HEK293 (cell line): ENCODE data around the gene ZHX3.

Experiments used
- YY1 ChIP-seq: fragments of 450-650 bp; formaldehyde crosslinking; IDR thresholded peaks from 2 replicates; pipeline ENCODE4 v1.5.1; 2018; ENCODE audit warnings: missing biosample characterization, missing genetic modification characterization
- ZNF132 ChIP-seq: fragments of 450-650 bp; formaldehyde crosslinking; IDR thresholded peaks from 2 replicates; pipeline ENCODE4 v1.5.1; 2017; ENCODE audit warnings: missing biosample characterization, missing genetic modification characterization, borderline replicate concordance
- ZNF510 ChIP-seq: fragments of 450-650 bp; formaldehyde crosslinking; IDR thresholded peaks from 2 replicates; pipeline ENCODE4 v1.5.1; 2018; ENCODE audit warnings: mild to moderate bottlenecking, missing genetic modification characterization, missing biosample characterization; ENCODE audit not compliant: insufficient replicate concordance
- ZNF548 ChIP-seq: fragments of 450-650 bp; formaldehyde crosslinking; IDR thresholded peaks from 2 replicates; pipeline ENCODE4 v1.5.1; 2016; ENCODE audit warnings: missing biosample characterization, missing genetic modification characterization
- ZNF76 ChIP-seq: fragments of 450-650 bp; formaldehyde crosslinking; IDR thresholded peaks from 2 replicates; pipeline ENCODE4; 2016; ENCODE audit warnings: low read depth, missing biosample characterization, missing genetic modification characterization, borderline replicate concordance
- ZNF777 ChIP-seq: fragments of 450-650 bp; formaldehyde crosslinking; IDR thresholded peaks from 2 replicates; pipeline ENCODE4 v1.5.1; 2017; ENCODE audit warnings: missing biosample characterization, missing genetic modification characterization, borderline replicate concordance
- TF ChIP-seq, protein P1 (sequence below): fragments of 450-650 bp; formaldehyde crosslinking; IDR thresholded peaks from 2 replicates; pipeline ENCODE4 v1.5.1; 2016; ENCODE audit warnings: missing biosample characterization, missing genetic modification characterization
- TF ChIP-seq, protein P2 (sequence below): fragments of 450-650 bp; formaldehyde crosslinking; IDR thresholded peaks from 2 replicates; pipeline ENCODE4 v1.5.1; 2017; ENCODE audit warnings: missing biosample characterization, missing genetic modification characterization
- TF ChIP-seq, protein P3 (sequence below): fragments of 450-650 bp; formaldehyde crosslinking; conservative IDR thresholded peaks from 2 replicates; pipeline ENCODE4 v1.5.1; 2016; ENCODE audit warnings: low read depth, missing biosample characterization, missing genetic modification characterization
- TF ChIP-seq, protein P4 (sequence below): fragments of 450-650 bp; formaldehyde crosslinking; IDR thresholded peaks from 2 replicates; pipeline ENCODE4 v1.5.1; 2016; ENCODE audit warnings: missing biosample characterization, missing genetic modification characterization

DNA sequence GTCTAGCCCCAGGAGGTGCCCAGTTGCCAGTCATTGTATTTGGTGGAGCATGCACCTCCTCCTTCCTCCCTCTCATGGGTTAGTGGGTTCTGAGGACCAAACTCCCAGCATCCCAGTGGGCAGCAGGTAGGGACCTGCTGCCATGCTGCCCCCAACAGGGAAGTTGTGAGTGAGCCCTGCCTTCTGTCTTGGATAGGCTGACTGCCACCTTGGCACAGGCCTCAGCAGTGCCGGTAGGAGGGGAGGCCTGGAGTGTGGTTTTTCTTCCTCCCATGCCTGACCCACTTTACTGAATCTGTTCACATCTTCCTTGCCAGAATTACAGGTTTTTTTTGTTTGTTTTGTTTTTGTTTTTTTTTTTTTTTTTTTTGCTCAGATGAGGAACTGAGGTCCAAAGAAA, 155.6 kb downstream of the ZHX3 start:
- TF ChIP-seq ZNF132 (tag by site-specific recombination) (no peak), ZNF548 (no peak), ZNF777 (tag by site-specific recombination) (no peak), ZNF76 (tag by site-specific recombination) (no peak), ZNF510 (no peak), YY1 (tag by site-specific recombination) (no peak)
- TF ChIP-seq, protein P1, sequence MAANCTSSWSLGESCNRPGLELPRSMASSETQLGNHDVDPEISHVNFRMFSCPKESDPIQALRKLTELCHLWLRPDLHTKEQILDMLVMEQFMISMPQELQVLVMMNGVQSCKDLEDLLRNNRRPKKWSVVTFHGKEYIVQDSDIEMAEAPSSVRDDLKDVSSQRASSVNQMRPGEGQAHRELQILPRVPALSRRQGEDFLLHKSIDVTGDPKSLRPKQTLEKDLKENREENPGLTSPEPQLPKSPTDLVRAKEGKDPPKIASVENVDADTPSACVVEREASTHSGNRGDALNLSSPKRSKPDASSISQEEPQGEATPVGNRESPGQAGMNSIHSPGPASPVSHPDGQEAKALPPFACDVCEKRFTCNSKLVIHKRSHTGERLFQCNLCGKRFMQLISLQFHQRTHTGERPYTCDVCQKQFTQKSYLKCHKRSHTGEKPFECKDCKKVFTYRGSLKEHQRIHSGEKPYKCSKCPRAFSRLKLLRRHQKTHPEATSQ = no peak
- TF ChIP-seq, protein P2, sequence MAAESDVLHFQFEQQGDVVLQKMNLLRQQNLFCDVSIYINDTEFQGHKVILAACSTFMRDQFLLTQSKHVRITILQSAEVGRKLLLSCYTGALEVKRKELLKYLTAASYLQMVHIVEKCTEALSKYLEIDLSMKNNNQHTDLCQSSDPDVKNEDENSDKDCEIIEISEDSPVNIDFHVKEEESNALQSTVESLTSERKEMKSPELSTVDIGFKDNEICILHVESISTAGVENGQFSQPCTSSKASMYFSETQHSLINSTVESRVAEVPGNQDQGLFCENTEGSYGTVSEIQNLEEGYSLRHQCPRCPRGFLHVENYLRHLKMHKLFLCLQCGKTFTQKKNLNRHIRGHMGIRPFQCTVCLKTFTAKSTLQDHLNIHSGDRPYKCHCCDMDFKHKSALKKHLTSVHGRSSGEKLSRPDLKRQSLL (tag by site-specific recombination) = no peak
- TF ChIP-seq, protein P3, sequence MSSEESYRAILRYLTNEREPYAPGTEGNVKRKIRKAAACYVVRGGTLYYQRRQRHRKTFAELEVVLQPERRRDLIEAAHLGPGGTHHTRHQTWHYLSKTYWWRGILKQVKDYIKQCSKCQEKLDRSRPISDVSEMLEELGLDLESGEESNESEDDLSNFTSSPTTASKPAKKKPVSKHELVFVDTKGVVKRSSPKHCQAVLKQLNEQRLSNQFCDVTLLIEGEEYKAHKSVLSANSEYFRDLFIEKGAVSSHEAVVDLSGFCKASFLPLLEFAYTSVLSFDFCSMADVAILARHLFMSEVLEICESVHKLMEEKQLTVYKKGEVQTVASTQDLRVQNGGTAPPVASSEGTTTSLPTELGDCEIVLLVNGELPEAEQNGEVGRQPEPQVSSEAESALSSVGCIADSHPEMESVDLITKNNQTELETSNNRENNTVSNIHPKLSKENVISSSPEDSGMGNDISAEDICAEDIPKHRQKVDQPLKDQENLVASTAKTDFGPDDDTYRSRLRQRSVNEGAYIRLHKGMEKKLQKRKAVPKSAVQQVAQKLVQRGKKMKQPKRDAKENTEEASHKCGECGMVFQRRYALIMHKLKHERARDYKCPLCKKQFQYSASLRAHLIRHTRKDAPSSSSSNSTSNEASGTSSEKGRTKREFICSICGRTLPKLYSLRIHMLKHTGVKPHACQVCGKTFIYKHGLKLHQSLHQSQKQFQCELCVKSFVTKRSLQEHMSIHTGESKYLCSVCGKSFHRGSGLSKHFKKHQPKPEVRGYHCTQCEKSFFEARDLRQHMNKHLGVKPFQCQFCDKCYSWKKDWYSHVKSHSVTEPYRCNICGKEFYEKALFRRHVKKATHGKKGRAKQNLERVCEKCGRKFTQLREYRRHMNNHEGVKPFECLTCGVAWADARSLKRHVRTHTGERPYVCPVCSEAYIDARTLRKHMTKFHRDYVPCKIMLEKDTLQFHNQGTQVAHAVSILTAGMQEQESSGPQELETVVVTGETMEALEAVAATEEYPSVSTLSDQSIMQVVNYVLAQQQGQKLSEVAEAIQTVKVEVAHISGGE (tag by site-specific recombination) = no peak
- TF ChIP-seq, protein P4, sequence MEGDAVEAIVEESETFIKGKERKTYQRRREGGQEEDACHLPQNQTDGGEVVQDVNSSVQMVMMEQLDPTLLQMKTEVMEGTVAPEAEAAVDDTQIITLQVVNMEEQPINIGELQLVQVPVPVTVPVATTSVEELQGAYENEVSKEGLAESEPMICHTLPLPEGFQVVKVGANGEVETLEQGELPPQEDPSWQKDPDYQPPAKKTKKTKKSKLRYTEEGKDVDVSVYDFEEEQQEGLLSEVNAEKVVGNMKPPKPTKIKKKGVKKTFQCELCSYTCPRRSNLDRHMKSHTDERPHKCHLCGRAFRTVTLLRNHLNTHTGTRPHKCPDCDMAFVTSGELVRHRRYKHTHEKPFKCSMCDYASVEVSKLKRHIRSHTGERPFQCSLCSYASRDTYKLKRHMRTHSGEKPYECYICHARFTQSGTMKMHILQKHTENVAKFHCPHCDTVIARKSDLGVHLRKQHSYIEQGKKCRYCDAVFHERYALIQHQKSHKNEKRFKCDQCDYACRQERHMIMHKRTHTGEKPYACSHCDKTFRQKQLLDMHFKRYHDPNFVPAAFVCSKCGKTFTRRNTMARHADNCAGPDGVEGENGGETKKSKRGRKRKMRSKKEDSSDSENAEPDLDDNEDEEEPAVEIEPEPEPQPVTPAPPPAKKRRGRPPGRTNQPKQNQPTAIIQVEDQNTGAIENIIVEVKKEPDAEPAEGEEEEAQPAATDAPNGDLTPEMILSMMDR (tag by site-specific recombination) = 0 out of 2 replicates have a peak, but pooled peaks have one; percentile 20
